ENCODE results near the gene RNF103.

The RNF103 gene

GRCh38 chr2:86638712-86639111, 15.0 kb upstream of the RNF103 start:
- no peak for TF ChIP-seq CTCF (IDR thresholded peaks at IDR 0.05; ENCODE audit: low read depth, low read length)
- in situ Hi-C loops (cut with HindIII; ENCODE audit: low sequenced_read_pairs): no loop called here
- no peak for DNase-seq (ENCODE audit: low read depth, low spot score)
- no peak overlapping the region for H3K4me3 ChIP-seq (ENCODE audit: low read depth, low read length)

GRCh38 chr2:86636842-86637241, 13.2 kb upstream of the RNF103 start:
- DNase-seq (ENCODE audit: low read depth, low spot score): no peak
- no peak for TF ChIP-seq CTCF (IDR thresholded peaks at IDR 0.05; ENCODE audit: low read depth, low read length)
- in situ Hi-C loops (cut with HindIII; ENCODE audit: low sequenced_read_pairs): no loop called here
- H3K4me3 ChIP-seq (ENCODE audit: low read depth, low read length): no peak overlapping the region

- H3K4me3 ChIP-seq (ENCODE audit: low read depth, low read length): no peak overlapping the region
- no peak for DNase-seq (ENCODE audit: low read depth, low spot score)
- no peak for TF ChIP-seq CTCF (IDR thresholded peaks at IDR 0.05; ENCODE audit: low read depth, low read length)
- in situ Hi-C loops (cut with HindIII; ENCODE audit: low sequenced_read_pairs): no loop called here
Measured at GRCh38 chr2:86634352-86634751, 10.7 kb upstream of the RNF103 start.

GRCh38 chr2:86633155-86633651, 9.5 kb upstream of the RNF103 start:
- no peak overlapping the region for H3K4me3 ChIP-seq (ENCODE audit: low read depth, low read length)
- in situ Hi-C loops (cut with HindIII; ENCODE audit: low sequenced_read_pairs): no loop called here
- TF ChIP-seq CTCF (IDR thresholded peaks at IDR 0.05; ENCODE audit: low read depth, low read length): no peak
- DNase-seq (ENCODE audit: low read depth, low spot score): no peak

GRCh38 chr2:86632672-86633071, 9.0 kb upstream of the RNF103 start:
- no peak for DNase-seq (ENCODE audit: low read depth, low spot score)
- no peak overlapping the region for H3K4me3 ChIP-seq (ENCODE audit: low read depth, low read length)
- no peak for TF ChIP-seq CTCF (IDR thresholded peaks at IDR 0.05; ENCODE audit: low read depth, low read length)
- in situ Hi-C loops (cut with HindIII; ENCODE audit: low sequenced_read_pairs): no loop called here

- H3K4me3 ChIP-seq (ENCODE audit: low read depth, low read length): no peak overlapping the region
- no peak for TF ChIP-seq CTCF (IDR thresholded peaks at IDR 0.05; ENCODE audit: low read depth, low read length)
- DNase-seq (ENCODE audit: low read depth, low spot score): no peak
- in situ Hi-C loops (cut with HindIII; ENCODE audit: low sequenced_read_pairs): no loop called here
Measured at GRCh38 chr2:86631846-86632485, 8.3 kb upstream of the RNF103 start.
